Esophagus muscularis mucosa (tissue), 4 donors: ENCODE measurements around the gene NDN. TPM values are rescaled to one million over a fixed set of nuclear protein-coding genes. Genes with fewer than 3 reads are reported as not detected.
"Not testable (repeated sequence)": the region's sequence is repeated elsewhere in the genome, so short reads cannot be mapped to it uniquely, and the experiment has no call there.

Experiments used
- DNase-seq: peaks from one replicate; pipeline ENCODE4 v3.0.0-alpha.2; 2017; ENCODE audit errors: extremely low spot score
- H3K27ac ChIP-seq, 4 donors: fragments of 200-600 bp; sonication (generic); replicated peaks in 1 of 4; 1 replicate in 3 of 4; 2 replicates in 1 of 4; pipeline ENCODE4 v1.5.1; 2016 to 2019; ENCODE audit warnings: mild to moderate bottlenecking in 1 of 4
- H3K27me3 ChIP-seq, 4 donors: fragments of 200-600 bp; sonication (generic); one replicate each; pipeline versions ENCODE4 v1.5.1 to v1.6.0; 2016 to 2019
- H3K36me3 ChIP-seq, 4 donors: fragments of 200-600 bp; sonication (generic); one replicate each; pipeline ENCODE4 v1.5.1; 2016 to 2019
- H3K4me1 ChIP-seq, 4 donors: fragments of 200-600 bp; sonication (generic); one replicate each; pipeline ENCODE4 v1.5.1; 2016 to 2019
- H3K4me3 ChIP-seq, 4 donors: fragments of 200-600 bp; sonication (generic); 1 replicate in 2 of 4; 2 replicates in 2 of 4; pipeline ENCODE4 v1.5.1; 2016 to 2019; ENCODE audit warnings: mild to moderate bottlenecking in 4 of 4, moderate library complexity in 1 of 4
- H3K9me3 ChIP-seq, 4 donors: fragments of 200-600 bp; sonication (generic); 1 replicate in 3 of 4; 2 replicates in 1 of 4; pipeline ENCODE4 v1.5.1; 2016 to 2019
- EP300 ChIP-seq: sonication (generic); formaldehyde crosslinking; IDR thresholded peaks from one replicate; pipeline ENCODE4 v1.6.1; 2017; ENCODE audit warnings: antibody characterized with exemption
- POLR2A ChIP-seq: fragments of 450-650 bp; IDR thresholded peaks from one replicate; pipeline ENCODE4 v1.6.1; 2017; ENCODE audit warnings: antibody characterized with exemption, moderate library complexity, mild to moderate bottlenecking, low read depth
- POLR2AphosphoS5 ChIP-seq, 2 donors: sonication (generic); formaldehyde crosslinking; IDR thresholded peaks; one replicate each; pipeline ENCODE4 v1.6.1; 2017; ENCODE audit warnings: antibody characterized with exemption in 2 of 2
- WGBS: methylation state at CpG from one replicate; pipeline ENCODE4 v1.1.5; 2018; 5-methylcytosine and 5-hydroxymethylcytosine counted together
- intact Hi-C: fragments of 100-400 bp; cut with DNase I; formaldehyde crosslinking; loops from one replicate; pipeline ENCODE4 v1.15.1; 2023
- total RNA-seq, 4 donors: library from RNA; depleted of rRNA; stranded (reverse); fragments of >200 nt; gene quantifications; one replicate each; pipeline versions ENCODE4 v1.1.0 to v1.2.1, GENCODE V29; 2016
- TF ChIP-seq, protein P1 (sequence below), 3 experiments: fragments of 200-600 bp in 2 of 3; fragments of 450-650 bp in 1 of 3; sonication (generic) in 2 of 3; IDR thresholded peaks; one replicate each; pipeline ENCODE4 v1.5.1; 2017 to 2019; ENCODE audit warnings: antibody characterized with exemption in 3 of 3, mild to moderate bottlenecking in 2 of 3, moderate library complexity in 1 of 3

NDN gene, protein sequence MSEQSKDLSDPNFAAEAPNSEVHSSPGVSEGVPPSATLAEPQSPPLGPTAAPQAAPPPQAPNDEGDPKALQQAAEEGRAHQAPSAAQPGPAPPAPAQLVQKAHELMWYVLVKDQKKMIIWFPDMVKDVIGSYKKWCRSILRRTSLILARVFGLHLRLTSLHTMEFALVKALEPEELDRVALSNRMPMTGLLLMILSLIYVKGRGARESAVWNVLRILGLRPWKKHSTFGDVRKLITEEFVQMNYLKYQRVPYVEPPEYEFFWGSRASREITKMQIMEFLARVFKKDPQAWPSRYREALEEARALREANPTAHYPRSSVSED
- total RNA-seq: 10 to 100 TPM; 40.7 to 93.4 (median 75.4) TPM

- Histone ChIP-seq H3K9me3 (no peaks in the 10 kb centered on the region), H3K4me3 (peak within 1 kb of the TSS; percentile 54 to 67 (median 58)), H3K4me1 (peaks cover 0 to 15% (median 7%) of the 10 kb centered on the region in 4 donors), H3K27ac (peak within 1 kb of the TSS in 3 of 4 donors; percentile 1 to 62 (median 43)), H3K27me3 (peaks cover 0 to 5% (median 0%) of the 10 kb centered on the region in 4 donors), H3K36me3 (no peaks in the 10 kb centered on the region)
- TF ChIP-seq POLR2AphosphoS5 (IDR thresholded peaks at IDR 0.05): peak in 1 of 2 donors; percentile 36
- TF ChIP-seq, protein P1, sequence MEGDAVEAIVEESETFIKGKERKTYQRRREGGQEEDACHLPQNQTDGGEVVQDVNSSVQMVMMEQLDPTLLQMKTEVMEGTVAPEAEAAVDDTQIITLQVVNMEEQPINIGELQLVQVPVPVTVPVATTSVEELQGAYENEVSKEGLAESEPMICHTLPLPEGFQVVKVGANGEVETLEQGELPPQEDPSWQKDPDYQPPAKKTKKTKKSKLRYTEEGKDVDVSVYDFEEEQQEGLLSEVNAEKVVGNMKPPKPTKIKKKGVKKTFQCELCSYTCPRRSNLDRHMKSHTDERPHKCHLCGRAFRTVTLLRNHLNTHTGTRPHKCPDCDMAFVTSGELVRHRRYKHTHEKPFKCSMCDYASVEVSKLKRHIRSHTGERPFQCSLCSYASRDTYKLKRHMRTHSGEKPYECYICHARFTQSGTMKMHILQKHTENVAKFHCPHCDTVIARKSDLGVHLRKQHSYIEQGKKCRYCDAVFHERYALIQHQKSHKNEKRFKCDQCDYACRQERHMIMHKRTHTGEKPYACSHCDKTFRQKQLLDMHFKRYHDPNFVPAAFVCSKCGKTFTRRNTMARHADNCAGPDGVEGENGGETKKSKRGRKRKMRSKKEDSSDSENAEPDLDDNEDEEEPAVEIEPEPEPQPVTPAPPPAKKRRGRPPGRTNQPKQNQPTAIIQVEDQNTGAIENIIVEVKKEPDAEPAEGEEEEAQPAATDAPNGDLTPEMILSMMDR (IDR thresholded peaks at IDR 0.05): no peak
- TF ChIP-seq POLR2A: no peak
- no peak for TF ChIP-seq EP300
- intact Hi-C loops: no loop called here
- WGBS: 15% methylated on average over 5 of the region's 38 CpGs
- no peak for DNase-seq
Observed at GRCh38 chr15:23687143-23687470, at the start of gene NDN. NDN (minus strand) TSS chr15:23687305; CDS start chr15:23687217, 88 bp downstream.

- H3K9me3 ChIP-seq: peaks cover 0 to 4% (median 0%) of the 10 kb centered on the region in 4 donors
- TF ChIP-seq EP300 (no peak), POLR2A (no peak), POLR2AphosphoS5 (IDR thresholded peaks at IDR 0.05) (no peak)
- TF ChIP-seq, protein P1 (IDR thresholded peaks at IDR 0.05): no peak
- no peak overlapping the region for H3K27ac ChIP-seq
- intact Hi-C loops: no loop called here
- no peak for DNase-seq
- no peak overlapping the region for H3K4me3 ChIP-seq
- no peaks in the 10 kb centered on the region for H3K27me3 ChIP-seq
- no peaks in the 10 kb centered on the region for H3K36me3 ChIP-seq
- no peaks in the 10 kb centered on the region for H3K4me1 ChIP-seq
- WGBS: 53% methylated on average over 5 of the region's 5 CpGs
Observed at GRCh38 chr15:23736033-23736673, 49.0 kb upstream of the NDN start.

- Histone ChIP-seq H3K4me3 (no peak overlapping the region), H3K4me1 (no peaks in the 10 kb centered on the region), H3K9me3 (peaks cover 0 to under 1% (median 0%) of the 10 kb centered on the region in 4 donors), H3K36me3 (no peaks in the 10 kb centered on the region), H3K27ac (no peak overlapping the region), H3K27me3 (no peaks in the 10 kb centered on the region)
- TF ChIP-seq, protein P1 (IDR thresholded peaks at IDR 0.05): no peak
- TF ChIP-seq POLR2AphosphoS5 (IDR thresholded peaks at IDR 0.05) (no peak), POLR2A (no peak), EP300 (no peak)
- no peak for DNase-seq
- 68% methylated on average over 4 of the region's 4 CpGs for WGBS
- intact Hi-C loops: no loop called here
Observed at GRCh38 chr15:23734862-23735261, 47.8 kb upstream of the NDN start.

GRCh38 chr15:23713874-23714656, 27.0 kb upstream of the NDN start:
- H3K36me3 ChIP-seq, DNase-seq, H3K9me3 ChIP-seq, H3K4me1 ChIP-seq, H3K4me3 ChIP-seq, intact Hi-C loops, H3K27me3 ChIP-seq, H3K27ac ChIP-seq: not testable (repeated sequence)
- WGBS: 82% methylated on average over 28 of the region's 28 CpGs

GRCh38 chr15:23708332-23708731, 21.2 kb upstream of the NDN start:
- TF ChIP-seq EP300: no peak
- 65% methylated on average over 1 of the region's 1 CpG for WGBS
- Histone ChIP-seq H3K4me3 (no peak overlapping the region), H3K27ac (no peak overlapping the region), H3K4me1 (no peaks in the 10 kb centered on the region), H3K36me3 (no peaks in the 10 kb centered on the region), H3K27me3 (no peaks in the 10 kb centered on the region), H3K9me3 (no peaks in the 10 kb centered on the region)
- intact Hi-C loops: no loop called here
- no peak for DNase-seq
